ENCODE results near the gene SLC7A5. TPM values are rescaled to one million over a fixed set of nuclear protein-coding genes. Genes with fewer than 3 reads are reported as not detected.
"Not testable (repeated sequence)": the region's sequence is repeated elsewhere in the genome, so short reads cannot be mapped to it uniquely, and the experiment has no call there.

The SLC7A5 gene
- total RNA-seq, 2 donors from 2014 or later, result 374 to 588 TPM

- H3K27me3 Mint-ChIP-seq (ENCODE audit: insufficient read depth); H3K27ac ChIP-seq (ENCODE audit: low read depth, low read length): not testable (repeated sequence)
- 80 to 92% methylated on average over 2 to 8 of the region's 8 CpGs for WGBS, 2 experiments (ENCODE audit: insufficient coverage in 1 of 2, insufficient read length in 1 of 2)
Measured at GRCh38 chr16:87887931-87888330, 18.6 kb upstream of the SLC7A5 start.

GRCh38 chr16:87885371-87885967 lies 16.2 kb upstream of the SLC7A5 start:
- H3K27ac Mint-ChIP-seq; H3K27me3 ChIP-seq (ENCODE audit: control insufficient read depth, insufficient read depth, low read length, poor library complexity, severe bottlenecking); H3K9me3 ChIP-seq (ENCODE audit: control insufficient read depth, low read length); H3K4me1 ChIP-seq (ENCODE audit: control insufficient read depth, insufficient read depth, low read length); DNase-seq; H3K27me3 Mint-ChIP-seq (ENCODE audit: insufficient read depth); H3K27ac ChIP-seq (ENCODE audit: low read depth, low read length); H3K4me3 Mint-ChIP-seq; H3K9me3 Mint-ChIP-seq; H3K9ac ChIP-seq (ENCODE audit: extremely low read depth, low read length, poor library complexity, severe bottlenecking); H3K36me3 ChIP-seq (ENCODE audit: control insufficient read depth, insufficient read depth, low read length); H3K36me3 Mint-ChIP-seq (ENCODE audit: low read depth); H3K4me3 ChIP-seq (ENCODE audit: low read length): not testable (repeated sequence)
- WGBS, 2 experiments (ENCODE audit: insufficient coverage in 1 of 2, insufficient read length in 1 of 2), result 88 to 92% methylated on average over 4 to 8 of the region's 8 CpGs
- H3K4me1 Mint-ChIP-seq, result peaks cover 18% of the 10 kb centered on the region

More at GRCh38 chr16:87887931-87888330, 18.6 kb upstream of the SLC7A5 start:
- H3K4me1 ChIP-seq (ENCODE audit: control insufficient read depth, insufficient read depth, low read length); H3K9ac ChIP-seq (ENCODE audit: extremely low read depth, low read length, poor library complexity, severe bottlenecking); H3K4me1 Mint-ChIP-seq; H3K9me3 Mint-ChIP-seq; DNase-seq; H3K36me3 Mint-ChIP-seq (ENCODE audit: low read depth); H3K27ac Mint-ChIP-seq; H3K4me3 ChIP-seq (ENCODE audit: low read length); H3K27me3 ChIP-seq (ENCODE audit: control insufficient read depth, insufficient read depth, low read length, poor library complexity, severe bottlenecking); H3K9me3 ChIP-seq (ENCODE audit: control insufficient read depth, low read length); H3K4me3 Mint-ChIP-seq; H3K36me3 ChIP-seq (ENCODE audit: control insufficient read depth, insufficient read depth, low read length): not testable (repeated sequence)

DNA sequence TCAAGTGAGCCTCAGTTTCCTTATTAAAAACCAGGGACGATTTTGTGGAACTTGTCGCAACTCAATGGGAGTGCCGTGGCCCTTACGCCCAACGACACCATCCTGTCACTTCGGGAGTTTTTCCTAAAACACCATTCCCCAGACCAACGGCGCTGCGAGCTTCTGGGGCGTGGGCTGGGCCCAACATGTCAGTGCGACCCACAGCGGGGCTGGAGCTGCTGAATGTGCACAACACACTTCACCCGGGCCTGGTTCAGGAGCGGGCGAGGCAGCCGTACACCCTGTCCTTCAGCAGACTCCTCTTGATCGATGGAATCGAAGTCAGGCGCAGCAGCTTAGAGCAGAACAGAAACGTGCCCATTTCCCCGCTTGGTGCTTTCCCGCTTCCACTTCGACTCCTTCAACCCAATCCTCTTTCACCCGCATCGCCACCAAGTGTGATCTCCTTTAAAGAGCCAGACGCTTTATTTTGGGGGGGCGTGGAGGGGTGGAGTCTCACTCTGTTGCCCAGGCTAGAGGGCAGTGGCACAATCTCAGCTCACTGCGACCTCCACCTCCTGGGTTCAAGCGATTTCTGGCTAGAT lies 13.2 kb upstream of the SLC7A5 start:
- WGBS, 2 experiments (ENCODE audit: insufficient coverage in 1 of 2, insufficient read length in 1 of 2), result 94% methylated on average over 20 to 29 of the region's 29 CpGs
- H3K9me3 ChIP-seq (ENCODE audit: control insufficient read depth, low read length), result no peaks in the 10 kb centered on the region
- no peak overlapping the region for H3K4me3 ChIP-seq (ENCODE audit: low read length)
- H3K9me3 Mint-ChIP-seq, result no peaks in the 10 kb centered on the region
- H3K4me1 ChIP-seq (ENCODE audit: control insufficient read depth, insufficient read depth, low read length), result no peaks in the 10 kb centered on the region
- H3K27me3 Mint-ChIP-seq (ENCODE audit: insufficient read depth), result peaks cover 5% of the 10 kb centered on the region
- H3K27ac ChIP-seq (ENCODE audit: low read depth, low read length), result no peak overlapping the region
- H3K9ac ChIP-seq (ENCODE audit: extremely low read depth, low read length, poor library complexity, severe bottlenecking), result no peak overlapping the region
- TF ChIP-seq, protein P1, sequence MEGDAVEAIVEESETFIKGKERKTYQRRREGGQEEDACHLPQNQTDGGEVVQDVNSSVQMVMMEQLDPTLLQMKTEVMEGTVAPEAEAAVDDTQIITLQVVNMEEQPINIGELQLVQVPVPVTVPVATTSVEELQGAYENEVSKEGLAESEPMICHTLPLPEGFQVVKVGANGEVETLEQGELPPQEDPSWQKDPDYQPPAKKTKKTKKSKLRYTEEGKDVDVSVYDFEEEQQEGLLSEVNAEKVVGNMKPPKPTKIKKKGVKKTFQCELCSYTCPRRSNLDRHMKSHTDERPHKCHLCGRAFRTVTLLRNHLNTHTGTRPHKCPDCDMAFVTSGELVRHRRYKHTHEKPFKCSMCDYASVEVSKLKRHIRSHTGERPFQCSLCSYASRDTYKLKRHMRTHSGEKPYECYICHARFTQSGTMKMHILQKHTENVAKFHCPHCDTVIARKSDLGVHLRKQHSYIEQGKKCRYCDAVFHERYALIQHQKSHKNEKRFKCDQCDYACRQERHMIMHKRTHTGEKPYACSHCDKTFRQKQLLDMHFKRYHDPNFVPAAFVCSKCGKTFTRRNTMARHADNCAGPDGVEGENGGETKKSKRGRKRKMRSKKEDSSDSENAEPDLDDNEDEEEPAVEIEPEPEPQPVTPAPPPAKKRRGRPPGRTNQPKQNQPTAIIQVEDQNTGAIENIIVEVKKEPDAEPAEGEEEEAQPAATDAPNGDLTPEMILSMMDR (conservative IDR thresholded peaks at IDR 0.05), result no peak
- H3K27me3 ChIP-seq (ENCODE audit: control insufficient read depth, insufficient read depth, low read length, poor library complexity, severe bottlenecking), result no peaks in the 10 kb centered on the region
- no peak for DNase-seq
- H3K27ac Mint-ChIP-seq, result no peak overlapping the region
- H3K36me3 Mint-ChIP-seq (ENCODE audit: low read depth), result no peaks in the 10 kb centered on the region
- peaks cover 33% of the 10 kb centered on the region for H3K4me1 Mint-ChIP-seq
- no peak overlapping the region for H3K4me3 Mint-ChIP-seq
- no peaks in the 10 kb centered on the region for H3K36me3 ChIP-seq (ENCODE audit: control insufficient read depth, insufficient read depth, low read length)

- H3K4me3 ChIP-seq (ENCODE audit: low read length), result no peak overlapping the region
- no peaks in the 10 kb centered on the region for H3K36me3 Mint-ChIP-seq (ENCODE audit: low read depth)
- TF ChIP-seq, protein P1 (conservative IDR thresholded peaks at IDR 0.05), result no peak
- H3K27me3 Mint-ChIP-seq (ENCODE audit: insufficient read depth), result peaks cover 5% of the 10 kb centered on the region
- H3K9ac ChIP-seq (ENCODE audit: extremely low read depth, low read length, poor library complexity, severe bottlenecking), result no peak overlapping the region
- 60 to 69% methylated on average over 12 to 23 of the region's 24 CpGs for WGBS, 2 experiments (ENCODE audit: insufficient coverage in 1 of 2, insufficient read length in 1 of 2)
- peak overlapping the region; percentile 4 for H3K27ac ChIP-seq (ENCODE audit: low read depth, low read length)
- H3K36me3 ChIP-seq (ENCODE audit: control insufficient read depth, insufficient read depth, low read length), result no peaks in the 10 kb centered on the region
- peaks cover 33% of the 10 kb centered on the region for H3K4me1 Mint-ChIP-seq
- no peaks in the 10 kb centered on the region for H3K27me3 ChIP-seq (ENCODE audit: control insufficient read depth, insufficient read depth, low read length, poor library complexity, severe bottlenecking)
- H3K4me3 Mint-ChIP-seq, result no peak overlapping the region
- no peak for DNase-seq
- H3K4me1 ChIP-seq (ENCODE audit: control insufficient read depth, insufficient read depth, low read length), result no peaks in the 10 kb centered on the region
- H3K9me3 ChIP-seq (ENCODE audit: control insufficient read depth, low read length), result no peaks in the 10 kb centered on the region
- H3K27ac Mint-ChIP-seq, result no peak overlapping the region
- no peaks in the 10 kb centered on the region for H3K9me3 Mint-ChIP-seq
Measured at GRCh38 chr16:87881324-87882200, 12.3 kb upstream of the SLC7A5 start.
